ENCODE results near the gene L3MBTL4. TPM values are rescaled to one million over a fixed set of nuclear protein-coding genes. Genes with fewer than 3 reads are reported as not detected.
A peak's percentile ranks its signal among the peaks of the same experiment; 100 is the strongest.

L3MBTL4 gene
- total RNA-seq, 2 donors from 2014 or later, result 4.6 to 7.2 TPM

- no peak for DNase-seq
- Histone ChIP-seq H3K4me1 (ENCODE audit: control insufficient read depth, insufficient read depth, low read length) (peaks cover 9% of the 10 kb centered on the region), H3K4me3 (ENCODE audit: low read length) (no peak overlapping the region), H3K27ac (ENCODE audit: low read depth, low read length) (no peak overlapping the region), H3K27me3 (ENCODE audit: control insufficient read depth, insufficient read depth, low read length, poor library complexity, severe bottlenecking) (no peaks in the 10 kb centered on the region), H3K9ac (ENCODE audit: extremely low read depth, low read length, poor library complexity, severe bottlenecking) (no peak overlapping the region), H3K9me3 (ENCODE audit: control insufficient read depth, low read length) (no peaks in the 10 kb centered on the region), H3K36me3 (ENCODE audit: control insufficient read depth, insufficient read depth, low read length) (no peaks in the 10 kb centered on the region)
- Mint-ChIP-seq H3K36me3 (ENCODE audit: low read depth) (no peaks in the 10 kb centered on the region), H3K9me3 (no peaks in the 10 kb centered on the region), H3K27ac (no peak overlapping the region), H3K4me1 (peaks cover 19% of the 10 kb centered on the region), H3K27me3 (ENCODE audit: insufficient read depth) (no peaks in the 10 kb centered on the region), H3K4me3 (no peak overlapping the region)
- 100% methylated on average over 1 of the region's 1 CpG; no CpG with 5 or more reads in 1 of the 2 experiments for WGBS, 2 experiments (ENCODE audit: insufficient coverage in 1 of 2, insufficient read length in 1 of 2)
- TF ChIP-seq, protein P1, sequence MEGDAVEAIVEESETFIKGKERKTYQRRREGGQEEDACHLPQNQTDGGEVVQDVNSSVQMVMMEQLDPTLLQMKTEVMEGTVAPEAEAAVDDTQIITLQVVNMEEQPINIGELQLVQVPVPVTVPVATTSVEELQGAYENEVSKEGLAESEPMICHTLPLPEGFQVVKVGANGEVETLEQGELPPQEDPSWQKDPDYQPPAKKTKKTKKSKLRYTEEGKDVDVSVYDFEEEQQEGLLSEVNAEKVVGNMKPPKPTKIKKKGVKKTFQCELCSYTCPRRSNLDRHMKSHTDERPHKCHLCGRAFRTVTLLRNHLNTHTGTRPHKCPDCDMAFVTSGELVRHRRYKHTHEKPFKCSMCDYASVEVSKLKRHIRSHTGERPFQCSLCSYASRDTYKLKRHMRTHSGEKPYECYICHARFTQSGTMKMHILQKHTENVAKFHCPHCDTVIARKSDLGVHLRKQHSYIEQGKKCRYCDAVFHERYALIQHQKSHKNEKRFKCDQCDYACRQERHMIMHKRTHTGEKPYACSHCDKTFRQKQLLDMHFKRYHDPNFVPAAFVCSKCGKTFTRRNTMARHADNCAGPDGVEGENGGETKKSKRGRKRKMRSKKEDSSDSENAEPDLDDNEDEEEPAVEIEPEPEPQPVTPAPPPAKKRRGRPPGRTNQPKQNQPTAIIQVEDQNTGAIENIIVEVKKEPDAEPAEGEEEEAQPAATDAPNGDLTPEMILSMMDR (conservative IDR thresholded peaks at IDR 0.05), result no peak
Observed at GRCh38 chr18:5984245-5984644, 430.5 kb downstream of the L3MBTL4 start.

GRCh38 chr18:5983488-5983887 lies 431.2 kb downstream of the L3MBTL4 start:
- WGBS, 2 experiments (ENCODE audit: insufficient coverage in 1 of 2, insufficient read length in 1 of 2), result 88 to 89% methylated on average over 4 of the region's 4 CpGs
- Mint-ChIP-seq H3K27ac (no peak overlapping the region), H3K9me3 (no peaks in the 10 kb centered on the region), H3K27me3 (ENCODE audit: insufficient read depth) (no peaks in the 10 kb centered on the region), H3K36me3 (ENCODE audit: low read depth) (no peaks in the 10 kb centered on the region), H3K4me3 (no peak overlapping the region), H3K4me1 (peaks cover 24% of the 10 kb centered on the region)
- Histone ChIP-seq H3K4me3 (ENCODE audit: low read length) (no peak overlapping the region), H3K4me1 (ENCODE audit: control insufficient read depth, insufficient read depth, low read length) (peaks cover 13% of the 10 kb centered on the region), H3K9ac (ENCODE audit: extremely low read depth, low read length, poor library complexity, severe bottlenecking) (no peak overlapping the region), H3K36me3 (ENCODE audit: control insufficient read depth, insufficient read depth, low read length) (no peaks in the 10 kb centered on the region), H3K9me3 (ENCODE audit: control insufficient read depth, low read length) (no peaks in the 10 kb centered on the region), H3K27ac (ENCODE audit: low read depth, low read length) (no peak overlapping the region), H3K27me3 (ENCODE audit: control insufficient read depth, insufficient read depth, low read length, poor library complexity, severe bottlenecking) (no peaks in the 10 kb centered on the region)
- TF ChIP-seq, protein P1 (conservative IDR thresholded peaks at IDR 0.05), result no peak
- DNase-seq, result peak; percentile 10

- H3K9me3 Mint-ChIP-seq, result no peaks in the 10 kb centered on the region
- H3K4me3 Mint-ChIP-seq, result no peak overlapping the region
- peaks cover 31% of the 10 kb centered on the region for H3K4me1 Mint-ChIP-seq
- Histone ChIP-seq H3K4me1 (ENCODE audit: control insufficient read depth, insufficient read depth, low read length) (peaks cover 18% of the 10 kb centered on the region), H3K27me3 (ENCODE audit: control insufficient read depth, insufficient read depth, low read length, poor library complexity, severe bottlenecking) (no peaks in the 10 kb centered on the region), H3K36me3 (ENCODE audit: control insufficient read depth, insufficient read depth, low read length) (no peaks in the 10 kb centered on the region), H3K9ac (ENCODE audit: extremely low read depth, low read length, poor library complexity, severe bottlenecking) (no peak overlapping the region), H3K27ac (ENCODE audit: low read depth, low read length) (no peak overlapping the region), H3K4me3 (ENCODE audit: low read length) (no peak overlapping the region), H3K9me3 (ENCODE audit: control insufficient read depth, low read length) (no peaks in the 10 kb centered on the region)
- TF ChIP-seq, protein P1 (conservative IDR thresholded peaks at IDR 0.05), result no peak
- H3K36me3 Mint-ChIP-seq (ENCODE audit: low read depth), result no peaks in the 10 kb centered on the region
- DNase-seq, result peak; percentile 15
- H3K27me3 Mint-ChIP-seq (ENCODE audit: insufficient read depth), result peaks cover under 1% of the 10 kb centered on the region
- WGBS, 2 experiments (ENCODE audit: insufficient coverage in 1 of 2, insufficient read length in 1 of 2), result 89 to 100% methylated on average over 3 of the region's 3 CpGs
- H3K27ac Mint-ChIP-seq, result no peak overlapping the region
Observed at GRCh38 chr18:5982332-5982731, 432.4 kb downstream of the L3MBTL4 start.
